ENCODE results near the gene MSI2. TPM values are rescaled to one million over a fixed set of nuclear protein-coding genes. Genes with fewer than 3 reads are reported as not detected.

Gene MSI2
- total and polyA plus RNA-seq, 2 donors (not counting 1 experiment from before 2014, with no cell fraction given), result 16.1 to 196 TPM

DNA sequence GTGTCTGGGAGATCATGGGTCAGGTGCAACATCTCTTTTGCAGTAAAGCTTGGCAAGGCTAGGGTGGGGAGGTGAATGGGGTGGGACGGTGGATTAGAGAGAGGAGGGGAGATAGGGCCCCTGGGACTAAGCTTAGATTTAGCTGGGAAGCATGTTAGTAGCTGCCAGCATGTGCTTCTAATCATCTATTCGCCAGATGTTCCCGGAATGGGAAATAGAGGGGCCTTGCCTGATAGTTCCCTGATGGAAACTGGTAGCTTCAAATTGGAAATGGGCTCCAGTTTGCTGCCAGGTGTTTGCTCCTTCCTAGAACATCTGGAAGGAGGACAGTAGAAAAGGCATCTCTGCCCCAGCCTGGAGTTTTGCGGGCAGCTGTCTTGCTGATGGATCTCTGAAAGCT, 312.7 kb downstream of the MSI2 start:
- Histone ChIP-seq H3K4me3 (ENCODE audit: control extremely low read depth in 1 of 5, extremely low read depth in 1 of 5, insufficient read depth in 1 of 5, low read depth in 2 of 5, low read length in 4 of 5) (no peak overlapping the region), H3K9me3 (ENCODE audit: control extremely low read depth in 1 of 3, control insufficient read depth in 2 of 3, insufficient read depth in 1 of 3, low read length in 2 of 3) (no peaks in the 10 kb centered on the region), H3K4me1 (ENCODE audit: control insufficient read depth in 2 of 2, insufficient read depth in 2 of 2, low read length in 2 of 2) (no peaks in the 10 kb centered on the region), H3K4me2 (replicated peaks; ENCODE audit: low read depth, low read length, poor library complexity, severe bottlenecking) (no peak overlapping the region), H2AFZ (ENCODE audit: insufficient read depth, low read depth, low read length, poor library complexity, severe bottlenecking) (no peak overlapping the region), H4K20me1 (ENCODE audit: control insufficient read depth, insufficient read depth, low read length, poor library complexity, severe bottlenecking) (no peaks in the 10 kb centered on the region), H3K27me3 (replicated peaks in 1 of 4; ENCODE audit: control extremely low read depth in 1 of 4, control insufficient read depth in 3 of 4, insufficient read depth in 4 of 4, low read length in 3 of 4) (no peaks in the 10 kb centered on the region), H3K79me2 (ENCODE audit: control insufficient read depth, insufficient read depth, low read length) (peaks cover 13% of the 10 kb centered on the region), H3K9ac (ENCODE audit: low read length) (no peak overlapping the region), H3K36me3 (replicated peaks in 1 of 2; ENCODE audit: control extremely low read depth in 1 of 2, control insufficient read depth in 1 of 2, extremely low read depth in 1 of 2, insufficient read depth in 2 of 2, low read length in 1 of 2) (peaks cover 0 to 8% of the 10 kb centered on the region in 2 experiments), H3K27ac (ENCODE audit: low read length in 2 of 2) (no peak overlapping the region)
- H3K27me3 Mint-ChIP-seq, result no peaks in the 10 kb centered on the region
- no peak overlapping the region for H3K27ac Mint-ChIP-seq
- ChIA-PET CTCF (interaction anchor here (0.5 kb wide), 1 partner anchor 495 kb away, joined by 3 read pairs; no protein-coding TSS in a partner anchor), POLR2A (no interaction called here)
- DNase-seq, result no peak
- intact Hi-C loops (cut with micrococcal nuclease), result no loop called here
- WGBS (ENCODE audit: insufficient coverage), result 100% methylated on average over 4 of the region's 4 CpGs
- no peaks in the 10 kb centered on the region for H3K9me3 Mint-ChIP-seq (ENCODE audit: insufficient read depth)
- no peak for ATAC-seq (ENCODE audit: low read depth)
- H3K4me1 Mint-ChIP-seq, result peaks cover 3% of the 10 kb centered on the region
- TF ChIP-seq, protein P1, sequence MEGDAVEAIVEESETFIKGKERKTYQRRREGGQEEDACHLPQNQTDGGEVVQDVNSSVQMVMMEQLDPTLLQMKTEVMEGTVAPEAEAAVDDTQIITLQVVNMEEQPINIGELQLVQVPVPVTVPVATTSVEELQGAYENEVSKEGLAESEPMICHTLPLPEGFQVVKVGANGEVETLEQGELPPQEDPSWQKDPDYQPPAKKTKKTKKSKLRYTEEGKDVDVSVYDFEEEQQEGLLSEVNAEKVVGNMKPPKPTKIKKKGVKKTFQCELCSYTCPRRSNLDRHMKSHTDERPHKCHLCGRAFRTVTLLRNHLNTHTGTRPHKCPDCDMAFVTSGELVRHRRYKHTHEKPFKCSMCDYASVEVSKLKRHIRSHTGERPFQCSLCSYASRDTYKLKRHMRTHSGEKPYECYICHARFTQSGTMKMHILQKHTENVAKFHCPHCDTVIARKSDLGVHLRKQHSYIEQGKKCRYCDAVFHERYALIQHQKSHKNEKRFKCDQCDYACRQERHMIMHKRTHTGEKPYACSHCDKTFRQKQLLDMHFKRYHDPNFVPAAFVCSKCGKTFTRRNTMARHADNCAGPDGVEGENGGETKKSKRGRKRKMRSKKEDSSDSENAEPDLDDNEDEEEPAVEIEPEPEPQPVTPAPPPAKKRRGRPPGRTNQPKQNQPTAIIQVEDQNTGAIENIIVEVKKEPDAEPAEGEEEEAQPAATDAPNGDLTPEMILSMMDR (IDR thresholded peaks at IDR 0.05), result no peak
- no peak for TF ChIP-seq EZH2 (IDR thresholded peaks at IDR 0.05; ENCODE audit: borderline replicate concordance, insufficient read depth, low read depth, low read length, poor library complexity, severe bottlenecking)
- H3K4me3 Mint-ChIP-seq, result no peak overlapping the region

DNA sequence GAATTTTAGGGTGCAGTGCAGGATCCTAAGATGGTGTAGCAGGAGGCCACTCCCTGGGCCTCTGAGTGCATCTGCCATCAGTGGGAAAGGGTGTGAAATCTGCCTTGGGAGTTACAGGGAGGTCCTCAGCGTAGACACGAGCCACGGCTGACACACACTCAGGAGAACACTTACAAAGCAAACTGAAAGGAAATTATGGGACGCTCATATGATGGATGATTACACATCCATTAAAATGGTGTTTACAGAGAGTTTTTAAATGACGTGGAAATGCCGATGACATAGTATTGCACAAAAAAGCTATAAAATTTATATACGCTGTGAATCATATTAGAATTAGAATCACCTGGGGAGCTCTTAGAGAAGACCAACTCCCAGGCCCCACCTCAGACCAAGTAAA, 313.5 kb downstream of the MSI2 start:
- no peaks in the 10 kb centered on the region for H3K27me3 Mint-ChIP-seq
- no peaks in the 10 kb centered on the region for H3K4me1 ChIP-seq (ENCODE audit: control insufficient read depth in 2 of 2, insufficient read depth in 2 of 2, low read length in 2 of 2)
- intact Hi-C loops (cut with micrococcal nuclease), result no loop called here
- peaks cover 3% of the 10 kb centered on the region for H3K4me1 Mint-ChIP-seq
- no peaks in the 10 kb centered on the region for H4K20me1 ChIP-seq (ENCODE audit: control insufficient read depth, insufficient read depth, low read length, poor library complexity, severe bottlenecking)
- H3K9me3 Mint-ChIP-seq (ENCODE audit: insufficient read depth), result no peaks in the 10 kb centered on the region
- H3K27ac ChIP-seq (ENCODE audit: low read length in 2 of 2), result no peak overlapping the region
- H2AFZ ChIP-seq (ENCODE audit: insufficient read depth, low read depth, low read length, poor library complexity, severe bottlenecking), result no peak overlapping the region
- H3K4me2 ChIP-seq (replicated peaks; ENCODE audit: low read depth, low read length, poor library complexity, severe bottlenecking), result no peak overlapping the region
- DNase-seq (no peak), ATAC-seq (ENCODE audit: low read depth) (no peak)
- peaks cover 13% of the 10 kb centered on the region for H3K79me2 ChIP-seq (ENCODE audit: control insufficient read depth, insufficient read depth, low read length)
- TF ChIP-seq, protein P1 (IDR thresholded peaks at IDR 0.05), result no peak
- TF ChIP-seq EZH2 (IDR thresholded peaks at IDR 0.05; ENCODE audit: borderline replicate concordance, insufficient read depth, low read depth, low read length, poor library complexity, severe bottlenecking), result no peak
- H3K36me3 ChIP-seq (replicated peaks in 1 of 2; ENCODE audit: control extremely low read depth in 1 of 2, control insufficient read depth in 1 of 2, extremely low read depth in 1 of 2, insufficient read depth in 2 of 2, low read length in 1 of 2), result peaks cover 0 to 8% of the 10 kb centered on the region in 2 experiments
- H3K27ac Mint-ChIP-seq, result no peak overlapping the region
- no peaks in the 10 kb centered on the region for H3K9me3 ChIP-seq (ENCODE audit: control extremely low read depth in 1 of 3, control insufficient read depth in 2 of 3, insufficient read depth in 1 of 3, low read length in 2 of 3)
- ChIA-PET POLR2A (no interaction called here), CTCF (no interaction called here)
- no peak overlapping the region for H3K4me3 ChIP-seq (ENCODE audit: control extremely low read depth in 1 of 5, extremely low read depth in 1 of 5, insufficient read depth in 1 of 5, low read depth in 2 of 5, low read length in 4 of 5)
- H3K27me3 ChIP-seq (replicated peaks in 1 of 4; ENCODE audit: control extremely low read depth in 1 of 4, control insufficient read depth in 3 of 4, insufficient read depth in 4 of 4, low read length in 3 of 4), result no peaks in the 10 kb centered on the region
- H3K4me3 Mint-ChIP-seq, result no peak overlapping the region
- WGBS (ENCODE audit: insufficient coverage), result no CpG with 5 or more reads among the region's 7 CpGs
- no peak overlapping the region for H3K9ac ChIP-seq (ENCODE audit: low read length)

All from B cell (primary cell).